Neural progenitor cell (in vitro differentiated cells): ENCODE measurements around the gene SBK2. TPM values are rescaled to one million over a fixed set of nuclear protein-coding genes. Genes with fewer than 3 reads are reported as not detected.

Experiments
- DNase-seq: peaks from one replicate; pipeline ENCODE4 v3.0.0-alpha.2; 2016; ENCODE audit warnings: low spot score
- H2AFZ ChIP-seq: fragments of 200-600 bp; sonication (generic); replicated peaks from 2 replicates; pipeline ENCODE4 v1.6.1; 2016; ENCODE audit warnings: antibody characterized with exemption
- H3F3A ChIP-seq: fragments of 200-600 bp; sonication (generic); 2 replicates; pipeline ENCODE4 v1.6.1; 2016; ENCODE audit warnings: antibody characterized with exemption, low read depth
- H3K27ac ChIP-seq: fragments of 200-600 bp; sonication (generic); 2 replicates; pipeline ENCODE4 v1.5.1; 2016; ENCODE audit warnings: mild to moderate bottlenecking
- H3K27me3 ChIP-seq: fragments of 200-600 bp; sonication (generic); 2 replicates; pipeline ENCODE4 v1.6.1; 2016; ENCODE audit warnings: mild to moderate bottlenecking, moderate library complexity
- H3K36me3 ChIP-seq: fragments of 200-600 bp; sonication (generic); 2 replicates; pipeline ENCODE4 v1.5.1; 2016
- H3K4me1 ChIP-seq: fragments of 200-600 bp; sonication (generic); 2 replicates; pipeline ENCODE4 v1.6.1; 2016; ENCODE audit warnings: mixed run types
- H3K4me2 ChIP-seq: fragments of 200-600 bp; sonication (generic); 2 replicates; pipeline ENCODE4 v1.6.1; 2016
- H3K4me3 ChIP-seq: fragments of 200-600 bp; sonication (generic); 2 replicates; pipeline ENCODE4 v1.5.1; 2016
- H3K79me2 ChIP-seq: fragments of 200-600 bp; sonication (generic); 2 replicates; pipeline ENCODE4 v1.6.1; 2016; ENCODE audit warnings: low read depth
- H3K9ac ChIP-seq: fragments of 200-600 bp; sonication (generic); 2 replicates; pipeline ENCODE4 v1.6.1; 2016
- H3K9me3 ChIP-seq: fragments of 200-600 bp; sonication (generic); 2 replicates; pipeline ENCODE4 v1.5.1; 2016; ENCODE audit warnings: low read depth
- H4K20me1 ChIP-seq: fragments of 200-600 bp; sonication (generic); 2 replicates; pipeline ENCODE4 v1.6.1; 2016; ENCODE audit warnings: low read depth
- H3K27ac Mint-ChIP-seq: 3 replicates; pipeline ENCODE4 v1.8.0; 2021; ENCODE audit warnings: mixed read lengths
- H3K27me3 Mint-ChIP-seq: 2 replicates; pipeline ENCODE4 v1.8.0; 2022; ENCODE audit warnings: low read depth, mild to moderate bottlenecking, inconsistent platforms, moderate library complexity, mixed read lengths; ENCODE audit not compliant: insufficient read depth
- H3K36me3 Mint-ChIP-seq: 3 replicates; pipeline ENCODE4 v1.8.0; 2021; ENCODE audit warnings: mixed read lengths
- H3K4me1 Mint-ChIP-seq: 3 replicates; pipeline ENCODE4 v1.8.0; 2021; ENCODE audit warnings: mixed read lengths
- H3K4me3 Mint-ChIP-seq: 3 replicates; pipeline ENCODE4 v1.8.0; 2021; ENCODE audit warnings: mild to moderate bottlenecking, moderate library complexity, mixed read lengths
- H3K9me3 Mint-ChIP-seq: 3 replicates; pipeline ENCODE4 v1.8.0; 2020; ENCODE audit warnings: mixed read lengths
- CTCF ChIP-seq: fragments of 200-600 bp; sonication (generic); IDR thresholded peaks from 2 replicates; pipeline ENCODE4 v1.5.1; 2017; ENCODE audit warnings: antibody characterized with exemption, mild to moderate bottlenecking
- EZH2 ChIP-seq: fragments of 200-600 bp; sonication (generic); IDR thresholded peaks from 2 replicates; pipeline ENCODE4 v1.6.1; 2017; ENCODE audit warnings: antibody characterized with exemption, mild to moderate bottlenecking, moderate library complexity
- EZH2phosphoT487 ChIP-seq: fragments of 200-600 bp; sonication (generic); IDR thresholded peaks from 2 replicates; pipeline ENCODE4 v1.6.1; 2017; ENCODE audit warnings: antibody characterized with exemption
- total RNA-seq: library from RNA; depleted of rRNA; stranded (reverse); fragments of >200 nt; gene quantifications from 2 replicates; pipeline ENCODE4 v1.2.3, GENCODE V29; 2015; ENCODE audit warnings: low replicate concordance

SBK2 gene
- total RNA-seq, 1 donor from 2014 or later, result not detected

GRCh38 chr19:55541091-55541490, 4.2 kb upstream of the SBK2 start:
- no peaks in the 10 kb centered on the region for H3K9me3 ChIP-seq
- peaks cover 8% of the 10 kb centered on the region for H3K9me3 Mint-ChIP-seq
- no peak overlapping the region for H2AFZ ChIP-seq
- H3K27ac ChIP-seq, result no peak overlapping the region
- H3K4me3 Mint-ChIP-seq, result no peak overlapping the region
- no peak overlapping the region for H3K4me3 ChIP-seq
- H3K27me3 Mint-ChIP-seq, result peaks cover 16% of the 10 kb centered on the region
- H4K20me1 ChIP-seq, result no peaks in the 10 kb centered on the region
- no peak overlapping the region for H3K4me2 ChIP-seq
- no peaks in the 10 kb centered on the region for H3K36me3 ChIP-seq
- peaks cover 22% of the 10 kb centered on the region for H3K4me1 ChIP-seq
- H3F3A ChIP-seq, result peaks cover 18% of the 10 kb centered on the region
- no peaks in the 10 kb centered on the region for H3K79me2 ChIP-seq
- no peaks in the 10 kb centered on the region for H3K27me3 ChIP-seq
- H3K9ac ChIP-seq, result no peak overlapping the region
- H3K4me1 Mint-ChIP-seq, result peaks cover 13% of the 10 kb centered on the region
- no peak for DNase-seq
- TF ChIP-seq EZH2, result no peak
- no peak for TF ChIP-seq CTCF
- TF ChIP-seq EZH2phosphoT487, result no peak
- no peak overlapping the region for H3K27ac Mint-ChIP-seq
- peaks cover 3% of the 10 kb centered on the region for H3K36me3 Mint-ChIP-seq

- peaks cover 3% of the 10 kb centered on the region for H3K36me3 Mint-ChIP-seq
- H3K4me3 Mint-ChIP-seq, result no peak overlapping the region
- peaks cover 16% of the 10 kb centered on the region for H3K27me3 Mint-ChIP-seq
- H3K27ac Mint-ChIP-seq, result no peak overlapping the region
- no peaks in the 10 kb centered on the region for H3K79me2 ChIP-seq
- no peak for DNase-seq
- H3K4me1 ChIP-seq, result peaks cover 20% of the 10 kb centered on the region
- H3K9ac ChIP-seq, result no peak overlapping the region
- H2AFZ ChIP-seq, result no peak overlapping the region
- no peak overlapping the region for H3K4me2 ChIP-seq
- no peaks in the 10 kb centered on the region for H3K36me3 ChIP-seq
- no peak overlapping the region for H3K4me3 ChIP-seq
- peaks cover 8% of the 10 kb centered on the region for H3K9me3 Mint-ChIP-seq
- H3K9me3 ChIP-seq, result no peaks in the 10 kb centered on the region
- no peak for TF ChIP-seq EZH2phosphoT487
- no peak for TF ChIP-seq CTCF
- no peak for TF ChIP-seq EZH2
- H3K4me1 Mint-ChIP-seq, result peaks cover 9% of the 10 kb centered on the region
- no peak overlapping the region for H3K27ac ChIP-seq
- H3K27me3 ChIP-seq, result no peaks in the 10 kb centered on the region
- no peaks in the 10 kb centered on the region for H4K20me1 ChIP-seq
- peaks cover 18% of the 10 kb centered on the region for H3F3A ChIP-seq
Measured at GRCh38 chr19:55540619-55541018, 3.7 kb upstream of the SBK2 start.

GRCh38 chr19:55539090-55539984, 2.4 kb upstream of the SBK2 start:
- Histone ChIP-seq H3K4me1 (peaks cover 12% of the 10 kb centered on the region), H4K20me1 (no peaks in the 10 kb centered on the region), H3K9ac (no peak overlapping the region), H3K27me3 (no peaks in the 10 kb centered on the region), H3K9me3 (no peaks in the 10 kb centered on the region), H3F3A (peaks cover 18% of the 10 kb centered on the region), H3K79me2 (no peaks in the 10 kb centered on the region), H3K27ac (peak overlapping the region; percentile 37), H3K4me3 (no peak overlapping the region), H2AFZ (no peak overlapping the region), H3K4me2 (no peak overlapping the region), H3K36me3 (no peaks in the 10 kb centered on the region)
- TF ChIP-seq CTCF (no peak), EZH2 (no peak), EZH2phosphoT487 (no peak)
- no peak for DNase-seq
- H3K27me3 Mint-ChIP-seq, result peaks cover 21% of the 10 kb centered on the region
- H3K9me3 Mint-ChIP-seq, result peaks cover 8% of the 10 kb centered on the region
- H3K36me3 Mint-ChIP-seq, result peaks cover 3% of the 10 kb centered on the region
- H3K4me3 Mint-ChIP-seq, result peak overlapping the region; percentile 30
- peaks cover 9% of the 10 kb centered on the region for H3K4me1 Mint-ChIP-seq
- peak overlapping the region; percentile 89 for H3K27ac Mint-ChIP-seq
